ENCODE data around the gene GSDME.

GSDME gene

GRCh38 chr7:24718977-24719491, 38.2 kb downstream of the GSDME start:
- no peak for DNase-seq

DNA sequence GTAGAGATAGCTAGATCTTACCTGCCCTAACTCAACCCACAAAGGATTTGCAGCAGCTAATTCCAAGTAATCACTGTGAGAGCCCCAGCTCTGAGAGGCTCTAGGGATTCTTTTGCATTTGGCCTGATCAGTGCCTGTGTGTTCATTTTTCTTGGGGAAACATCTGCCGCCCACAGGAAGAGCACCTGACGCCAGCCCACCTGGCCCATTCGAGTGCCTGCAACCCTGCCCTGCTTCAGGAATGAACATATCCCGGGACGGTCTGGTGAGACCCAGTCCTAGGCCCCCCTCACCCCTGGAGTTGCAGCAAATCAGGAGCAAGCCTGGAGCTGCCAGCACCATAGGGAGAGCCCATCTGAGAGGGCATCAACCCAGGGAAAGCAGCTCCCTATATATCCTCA, 38.8 kb downstream of the GSDME start:
- DNase-seq, result no peak

DNA sequence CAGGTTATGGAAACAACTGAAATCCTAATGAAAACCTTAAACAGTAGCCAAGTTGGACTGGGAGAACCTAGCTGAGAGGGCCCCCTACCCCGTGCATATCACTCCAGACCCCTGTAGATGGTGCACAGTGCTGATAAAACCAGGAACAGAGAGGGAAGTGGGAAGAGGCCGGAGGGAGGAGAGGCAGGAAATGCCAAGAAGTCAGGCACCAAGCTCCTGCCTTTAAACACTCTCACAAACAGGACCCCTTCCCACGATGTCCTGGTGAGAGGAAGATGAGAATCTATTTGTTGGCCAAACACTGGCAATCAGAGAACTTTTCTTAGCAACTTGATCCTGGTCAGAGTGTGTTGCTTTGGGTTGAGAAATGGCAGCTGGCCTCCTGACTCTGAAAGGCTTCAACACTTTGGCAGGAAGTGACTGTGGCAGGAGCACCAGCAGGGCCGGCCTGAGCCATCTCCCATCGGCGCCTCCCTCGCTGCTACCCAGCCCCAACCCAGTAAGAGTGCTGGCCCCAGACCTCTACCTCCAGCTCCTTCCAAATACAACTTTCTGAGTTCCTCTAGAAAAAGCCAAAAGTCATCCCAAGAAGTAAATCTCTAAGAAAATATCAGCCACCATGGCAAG, 39.5 kb downstream of the GSDME start:
- DNase-seq, result no peak

DNA sequence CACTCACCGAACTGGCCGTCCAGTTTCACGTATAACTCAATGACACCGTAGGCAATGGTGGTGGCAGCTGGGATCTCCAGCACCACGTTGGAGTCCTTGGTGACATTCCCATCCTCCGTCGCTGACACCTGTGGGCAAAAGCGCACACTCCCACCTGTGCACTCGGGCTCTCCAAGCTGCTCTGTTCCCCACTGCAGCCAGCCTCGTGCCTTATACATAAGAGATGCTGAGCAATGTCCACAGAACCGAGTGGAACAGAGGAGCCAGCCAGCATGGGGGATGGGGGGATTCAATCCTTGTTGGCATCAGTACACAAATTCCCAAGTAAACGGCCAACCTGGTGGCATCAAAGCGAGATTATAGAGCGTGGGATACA, 40.0 kb downstream of the GSDME start:
- no peak for DNase-seq

- DNase-seq, result no peak
Measured at GRCh38 chr7:24716480-24717246, 40.6 kb downstream of the GSDME start.

DNA sequence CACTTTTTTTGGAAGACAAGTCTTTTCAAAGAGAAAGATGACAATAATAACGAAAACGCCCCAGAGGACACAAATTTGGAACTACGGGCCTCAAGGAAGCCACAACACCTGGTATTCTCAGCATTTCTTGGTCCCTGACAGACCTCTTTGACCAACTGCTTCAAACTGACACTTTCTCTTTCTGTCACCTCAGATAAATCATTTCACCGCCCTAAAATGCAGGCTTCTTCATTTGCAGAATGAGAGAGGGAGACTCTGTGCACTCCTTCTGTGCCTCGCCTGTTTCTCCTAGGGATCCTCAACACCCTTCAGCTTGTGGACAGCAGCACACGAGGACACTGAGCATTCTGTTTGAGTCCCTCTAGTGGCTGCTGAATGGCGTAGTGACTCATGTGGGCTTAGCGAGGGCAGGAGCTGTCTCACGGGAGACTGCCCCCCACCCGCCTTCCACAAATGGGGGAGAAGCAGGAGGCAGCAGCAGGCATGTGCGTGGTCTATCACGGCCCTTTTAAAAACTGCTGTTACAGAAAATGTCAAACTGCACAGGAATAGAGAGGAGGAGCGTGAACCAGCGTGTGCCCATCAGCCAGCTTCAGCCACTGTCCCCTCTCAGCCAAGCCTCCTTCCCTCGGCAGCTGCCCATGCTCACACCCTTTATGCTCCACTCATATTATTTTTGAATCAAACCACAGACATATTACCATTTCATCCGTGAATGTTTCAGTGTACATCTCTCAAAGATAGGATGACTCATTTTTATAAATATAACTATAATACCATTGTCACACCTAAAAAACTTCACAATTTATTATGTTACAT, 41.4 kb downstream of the GSDME start:
- peak; percentile 67 for DNase-seq

DNA sequence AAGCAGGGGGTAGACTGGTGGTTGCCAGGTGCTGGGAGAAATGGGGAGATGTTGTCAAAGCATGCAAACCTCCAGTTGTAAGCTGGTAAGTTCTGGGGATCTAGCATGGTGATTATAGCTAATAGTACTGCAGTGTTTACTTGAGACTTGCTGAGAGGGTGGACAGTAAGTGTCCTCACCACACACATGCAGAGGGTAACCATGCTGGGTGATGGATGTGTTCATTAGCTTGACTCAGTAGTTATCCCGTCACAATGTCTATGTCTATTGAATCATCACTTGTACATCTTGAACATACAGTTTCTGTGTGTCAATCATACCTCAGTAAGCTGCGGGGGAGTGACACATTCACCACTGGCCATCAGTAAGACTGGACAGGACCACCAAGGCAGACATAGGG, 42.1 kb downstream of the GSDME start:
- no peak for DNase-seq

GRCh38 chr7:24714676-24715010, 42.6 kb downstream of the GSDME start:
- DNase-seq, result no peak

GRCh38 chr7:24713850-24714675, 43.2 kb downstream of the GSDME start:
- no peak for DNase-seq

GRCh38 chr7:24713039-24713793, 44.0 kb downstream of the GSDME start:
- DNase-seq, result no peak

- no peak for DNase-seq
Measured at GRCh38 chr7:24709585-24710360, 47.5 kb downstream of the GSDME start.

GRCh38 chr7:24709051-24709450, 48.2 kb downstream of the GSDME start:
- DNase-seq, result no peak

DNA sequence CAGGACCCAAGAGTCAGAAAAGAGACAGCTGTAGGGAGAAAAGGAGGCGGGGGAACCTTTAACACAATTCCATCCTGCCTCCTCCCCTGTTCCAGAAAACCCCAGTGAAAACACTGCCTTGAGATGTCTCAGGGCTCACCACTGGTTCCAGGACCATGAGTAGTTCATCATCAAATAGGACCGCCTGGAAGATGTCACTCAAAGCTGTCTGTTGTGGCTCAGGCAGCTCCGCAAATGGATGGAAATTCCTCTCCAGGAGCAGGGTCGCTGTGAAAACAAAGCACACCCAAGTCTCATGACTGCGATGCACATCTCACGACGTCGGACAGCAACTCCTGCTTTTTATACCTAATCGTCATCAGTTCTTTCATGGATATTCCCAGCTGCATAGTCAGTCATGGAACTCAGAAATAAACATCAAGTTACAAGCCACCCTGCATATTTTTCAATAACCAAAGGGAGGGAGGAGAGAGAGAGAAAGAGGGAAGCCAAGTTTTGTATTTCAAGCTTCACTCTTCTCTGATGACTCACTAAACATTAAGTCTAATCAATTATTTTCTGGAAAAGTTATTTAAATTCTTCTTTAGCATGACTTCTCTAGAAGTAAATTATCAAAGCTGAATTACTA, 49.2 kb downstream of the GSDME start:
- DNase-seq, result no peak

GRCh38 chr7:24706211-24707170, 50.8 kb downstream of the GSDME start:
- DNase-seq, result no peak

GRCh38 chr7:24705461-24705954, 51.8 kb downstream of the GSDME start:
- no peak for DNase-seq

GRCh38 chr7:24704311-24704710, 53.0 kb downstream of the GSDME start:
- DNase-seq, result no peak

GRCh38 chr7:24703296-24703695, 54.0 kb downstream of the GSDME start:
- no peak for DNase-seq

GRCh38 chr7:24702755-24703154, 54.5 kb downstream of the GSDME start:
- DNase-seq, result no peak
